Activated naive CD4-positive, alpha-beta T cell treated with anti-CD3 and anti-CD28 coated beads for 36 hours (primary cell): ENCODE measurements around the gene TPSD1. TPM values are rescaled to one million over a fixed set of nuclear protein-coding genes. Genes with fewer than 3 reads are reported as not detected.

Source experiments
- CTCF ChIA-PET: fragments of 350-600 bp; sonication (Branson Sonifier 250); formaldehyde crosslinking; loops from one replicate; lab custom pipeline; 2021; ENCODE audit warnings: antibody characterized with exemption; lab: Charles Lee
- DNase-seq: peaks from one replicate; pipeline ENCODE4 v3.0.0-alpha.2; 2020
- H3K27ac Mint-ChIP-seq: one replicate; pipeline ENCODE4 v1.8.0; 2021; ENCODE audit warnings: mild to moderate bottlenecking, mixed read lengths
- H3K27me3 Mint-ChIP-seq: one replicate; pipeline ENCODE4 v1.8.0; 2021; ENCODE audit warnings: low read depth, mixed read lengths
- H3K36me3 Mint-ChIP-seq: one replicate; pipeline ENCODE4 v1.8.0; 2021; ENCODE audit warnings: low read depth, mixed read lengths
- H3K4me1 Mint-ChIP-seq: one replicate; pipeline ENCODE4 v1.8.0; 2021; ENCODE audit warnings: low read depth, mixed read lengths
- H3K4me3 Mint-ChIP-seq: one replicate; pipeline ENCODE4 v1.8.0; 2021; ENCODE audit warnings: mild to moderate bottlenecking, moderate library complexity, mixed read lengths
- H3K9me3 Mint-ChIP-seq: one replicate; pipeline ENCODE4 v1.8.0; 2021; ENCODE audit warnings: mixed read lengths
- intact Hi-C: fragments of 100-400 bp; cut with micrococcal nuclease; formaldehyde crosslinking; loops from one replicate; pipeline ENCODE4 v1.15.1; 2023
- total RNA-seq, 2 experiments: library from RNA; stranded (reverse); gene quantifications; one replicate each; pipeline ENCODE4 v1.2.3, GENCODE V29; 2021

The TPSD1 gene
- total RNA-seq, 2 experiments from 2014 or later, result not detected

GRCh38 chr16:1308036-1308976 is 52.4 kb downstream of the TPSD1 start:
- intact Hi-C loops, result loop anchor here (2.0 kb wide), 5 partner anchors 70 to 782 kb away; partner anchors contain the start of genes CAPN15, EME2, MRPS34 and UQCC4
- CTCF ChIA-PET, result no interaction called here
- Mint-ChIP-seq H3K27ac (peak overlapping the region; percentile 99), H3K27me3 (no peaks in the 10 kb centered on the region), H3K9me3 (peaks cover 2% of the 10 kb centered on the region), H3K4me3 (peak overlapping the region; percentile 82), H3K36me3 (peaks cover 15% of the 10 kb centered on the region), H3K4me1 (peaks cover 46% of the 10 kb centered on the region)
- DNase-seq, result no peak

Other genes with a start within 250 kb of the TPSD1 start
- gene SSTR5, start 183.3 kb upstream of the TPSD1 start, total RNA-seq, result not detected
- not detected for gene C1QTNF8, start 159.8 kb upstream of the TPSD1 start, total RNA-seq
- gene CACNA1H, start 103.0 kb upstream of the TPSD1 start, total RNA-seq, result under 1 TPM; 0.50 to 0.84 TPM
- not detected for gene TPSG1, start 30.8 kb upstream of the TPSD1 start, total RNA-seq
- gene TPSB2, start 25.9 kb upstream of the TPSD1 start, total RNA-seq, result not detected
- gene TPSAB1, start 15.4 kb upstream of the TPSD1 start, total RNA-seq, result not detected
- gene UBE2I, start 53.6 kb downstream of the TPSD1 start, total RNA-seq, result 100 to 1,000 TPM; 273 to 297 TPM
- gene BAIAP3, start 77.6 kb downstream of the TPSD1 start, total RNA-seq, result under 1 TPM; 0.10 to 0.37 TPM
- gene TSR3, start 95.8 kb downstream of the TPSD1 start, total RNA-seq, result 10 to 100 TPM; 48.5 to 50.7 TPM
- 10 to 100 TPM; 15.9 to 17.3 TPM for gene GNPTG, start 95.9 kb downstream of the TPSD1 start, total RNA-seq
- 10 to 100 TPM; 35.9 to 38.4 TPM for gene UNKL, start 158.6 kb downstream of the TPSD1 start, total RNA-seq
- gene UQCC4, start 164.7 kb downstream of the TPSD1 start, total RNA-seq, result 10 to 100 TPM; 11.2 to 12.2 TPM
- under 1 TPM in 1 of 2 experiments, not detected in 1; 0.31 TPM for gene PERCC1, start 175.0 kb downstream of the TPSD1 start, total RNA-seq
- 1 to 10 TPM in 1 of 2 experiments, under 1 TPM in 1; 0.74 to 1.8 TPM for gene CCDC154, start 188.5 kb downstream of the TPSD1 start, total RNA-seq
- gene CLCN7, start 219.0 kb downstream of the TPSD1 start, total RNA-seq, result 10 to 100 TPM; 31.7 to 34.5 TPM
- not detected for gene PTX4, start 232.9 kb downstream of the TPSD1 start, total RNA-seq
- 10 to 100 TPM; 68.1 to 76.1 TPM for gene TELO2, start 237.3 kb downstream of the TPSD1 start, total RNA-seq